OCI-LY3 (cell line): ENCODE data around the gene KAT6B.

Source experiments
- H2AFZ ChIP-seq: fragments of 200-600, 300-600 bp; shearing (Covaris generic); 2 replicates; pipeline ENCODE4 v1.6.0; 2014; ENCODE audit warnings: antibody characterized with exemption, low read depth, low read length
- H3K27ac ChIP-seq: fragments of 200-600, 300-600 bp; sonication (generic); 2 replicates; pipeline ENCODE4 v1.5.1; 2014; ENCODE audit warnings: mild to moderate bottlenecking, low read length, moderate library complexity, mixed read lengths
- H3K27me3 ChIP-seq: fragments of 200-600, 300-600 bp; sonication (generic); 2 replicates; pipeline ENCODE4 v1.6.1; 2014; ENCODE audit warnings: low read depth, low read length, mixed read lengths
- H3K36me3 ChIP-seq: fragments of 200-600, 300-600 bp; sonication (generic); replicated peaks from 2 replicates; pipeline ENCODE3; 2014; ENCODE audit warnings: low read depth, low read length, mixed read lengths
- H3K4me1 ChIP-seq: fragments of 300-600, 200-600 bp; sonication (generic); 2 replicates; pipeline ENCODE4 v1.6.1; 2014; ENCODE audit warnings: low read length, mixed read lengths
- H3K4me2 ChIP-seq: fragments of 200-600, 300-600 bp; sonication (generic); 2 replicates; pipeline ENCODE4 v1.6.1; 2014; ENCODE audit warnings: low read length, mixed read lengths
- H3K4me3 ChIP-seq: fragments of 300-600, 200-600 bp; sonication (generic); 2 replicates; pipeline ENCODE4 v1.5.1; 2014; ENCODE audit warnings: antibody characterized with exemption, mild to moderate bottlenecking, low read length, moderate library complexity
- H3K79me2 ChIP-seq: fragments of 300-600, 200-600 bp; shearing (Covaris generic); 2 replicates; pipeline ENCODE4 v1.6.1; 2014; ENCODE audit warnings: mild to moderate bottlenecking, low read length, mixed read lengths
- H3K9ac ChIP-seq: fragments of 300-600, 200-600 bp; shearing (Covaris generic); 2 replicates; pipeline ENCODE4 v1.6.0; 2014; ENCODE audit warnings: mild to moderate bottlenecking, low read length, moderate library complexity
- H3K9me3 ChIP-seq: fragments of 200-600, 300-600 bp; shearing (Covaris generic); 2 replicates; pipeline ENCODE4 v1.6.1; 2014; ENCODE audit warnings: low read length, mixed read lengths; ENCODE audit not compliant: insufficient read depth
- H4K20me1 ChIP-seq: fragments of 200-600, 300-600 bp; sonication (generic); 2 replicates; pipeline ENCODE4 v1.6.1; 2016; ENCODE audit warnings: low read length, mixed read lengths; ENCODE audit not compliant: insufficient read depth
- CTCF ChIP-seq: fragments of 200-600, 300-600 bp; sonication (generic); IDR thresholded peaks from 2 replicates; pipeline ENCODE4 v1.5.1; 2014; ENCODE audit warnings: antibody characterized with exemption, low read length, low read depth
- EZH2phosphoT487 ChIP-seq: fragments of 200-600 bp; shearing (Covaris generic); IDR thresholded peaks from 2 replicates; pipeline ENCODE4 v1.6.1; 2018; ENCODE audit warnings: antibody characterized with exemption, mixed run types, low read depth

Gene KAT6B

DNA sequence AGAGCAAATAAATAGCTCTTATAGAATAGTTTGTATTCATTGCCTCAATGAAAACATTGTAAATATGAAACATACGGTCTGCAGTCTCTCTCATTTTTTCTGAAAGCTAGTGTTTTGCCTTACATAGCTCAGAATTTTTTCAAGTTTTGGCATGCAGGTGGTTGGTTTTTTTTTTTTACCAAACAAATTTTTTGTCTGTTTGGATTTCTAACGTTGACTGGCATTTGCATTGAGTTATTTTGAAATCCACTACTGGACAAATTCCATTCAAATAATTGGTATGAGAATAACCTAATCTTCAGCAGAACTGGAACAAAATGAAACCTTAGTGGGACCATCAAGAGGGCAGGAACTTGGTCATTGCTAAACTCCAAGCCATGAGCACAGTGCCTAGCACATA, 177.5 kb downstream of the KAT6B start:
- H3K36me3 ChIP-seq, result no peaks in the 10 kb centered on the region
- H3K9me3 ChIP-seq, result no peaks in the 10 kb centered on the region
- H2AFZ ChIP-seq, result no peak overlapping the region
- H3K4me2 ChIP-seq, result no peak overlapping the region
- no peak for TF ChIP-seq CTCF
- TF ChIP-seq EZH2phosphoT487, result no peak
- H3K27ac ChIP-seq, result no peak overlapping the region
- no peaks in the 10 kb centered on the region for H3K79me2 ChIP-seq
- H3K9ac ChIP-seq, result no peak overlapping the region
- no peaks in the 10 kb centered on the region for H4K20me1 ChIP-seq
- no peak overlapping the region for H3K4me3 ChIP-seq
- peaks cover 19% of the 10 kb centered on the region for H3K4me1 ChIP-seq
- no peaks in the 10 kb centered on the region for H3K27me3 ChIP-seq

GRCh38 chr10:75007646-75008045, 181.2 kb downstream of the KAT6B start:
- Histone ChIP-seq H3K79me2 (no peaks in the 10 kb centered on the region), H3K36me3 (no peaks in the 10 kb centered on the region)

DNA sequence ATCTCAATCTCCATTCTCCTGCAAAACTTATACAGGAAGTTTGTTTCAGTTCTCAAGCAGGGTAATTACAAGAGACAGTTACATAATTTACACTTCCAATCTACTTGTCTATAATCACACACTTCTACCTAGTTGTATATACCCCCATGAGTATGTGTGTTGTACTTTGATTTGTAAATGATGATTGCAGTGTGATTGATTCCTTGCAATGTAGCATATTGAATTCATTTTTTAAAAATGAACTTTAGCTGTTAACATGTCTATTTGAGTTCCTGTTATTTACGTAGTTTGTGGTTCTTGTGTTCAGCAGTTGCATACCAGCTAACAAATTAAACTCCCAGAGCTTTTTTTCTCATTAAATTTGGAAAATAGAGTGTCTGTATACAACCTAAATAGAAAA, 182.6 kb downstream of the KAT6B start:
- Histone ChIP-seq H3K4me2 (no peak overlapping the region), H3K9ac (no peak overlapping the region), H3K27me3 (no peaks in the 10 kb centered on the region), H3K9me3 (no peaks in the 10 kb centered on the region), H4K20me1 (no peaks in the 10 kb centered on the region), H2AFZ (no peak overlapping the region), H3K79me2 (no peaks in the 10 kb centered on the region), H3K4me1 (peaks cover 34% of the 10 kb centered on the region), H3K36me3 (no peaks in the 10 kb centered on the region), H3K4me3 (no peak overlapping the region), H3K27ac (no peak overlapping the region)
- no peak for TF ChIP-seq EZH2phosphoT487
- no peak for TF ChIP-seq CTCF

More at GRCh38 chr10:75007646-75008045, 181.2 kb downstream of the KAT6B start:
- no peak overlapping the region for H3K9ac ChIP-seq
- H3K9me3 ChIP-seq, result no peaks in the 10 kb centered on the region
- H3K4me1 ChIP-seq, result peaks cover 21% of the 10 kb centered on the region
- no peaks in the 10 kb centered on the region for H4K20me1 ChIP-seq
- no peak overlapping the region for H3K27ac ChIP-seq
- TF ChIP-seq EZH2phosphoT487 (no peak), CTCF (no peak)
- no peak overlapping the region for H2AFZ ChIP-seq
- H3K27me3 ChIP-seq, result no peaks in the 10 kb centered on the region
- H3K4me2 ChIP-seq, result no peak overlapping the region
- H3K4me3 ChIP-seq, result no peak overlapping the region

DNA sequence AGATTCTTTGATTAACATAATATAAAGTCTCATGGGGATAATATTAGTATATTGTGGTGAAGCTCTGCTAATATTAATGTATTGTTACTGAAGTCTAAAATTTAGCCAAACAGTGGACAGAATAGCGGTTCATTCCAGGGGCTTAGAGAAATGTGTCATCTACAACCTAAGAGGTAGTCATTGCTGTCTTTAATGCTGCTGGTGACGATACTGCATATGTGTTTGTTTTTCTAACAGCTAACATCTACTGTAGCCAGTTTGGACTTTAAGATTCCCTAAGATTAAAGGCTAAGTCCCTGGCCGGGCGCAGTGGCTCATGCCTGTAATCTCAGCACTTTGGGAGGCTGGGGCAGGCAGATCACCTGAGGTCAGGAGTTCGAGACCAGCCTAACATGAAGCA, 183.0 kb downstream of the KAT6B start:
- H3K36me3 ChIP-seq, result no peaks in the 10 kb centered on the region
- no peaks in the 10 kb centered on the region for H3K27me3 ChIP-seq
- no peak overlapping the region for H3K27ac ChIP-seq
- no peak overlapping the region for H3K4me2 ChIP-seq
- no peaks in the 10 kb centered on the region for H3K79me2 ChIP-seq
- no peaks in the 10 kb centered on the region for H4K20me1 ChIP-seq
- no peak overlapping the region for H2AFZ ChIP-seq
- H3K4me1 ChIP-seq, result peaks cover 37% of the 10 kb centered on the region
- no peak overlapping the region for H3K9ac ChIP-seq
- TF ChIP-seq EZH2phosphoT487 (no peak), CTCF (no peak)
- H3K9me3 ChIP-seq, result no peaks in the 10 kb centered on the region
- H3K4me3 ChIP-seq, result no peak overlapping the region
